Activated CD8-positive, alpha-beta memory T cell treated with anti-CD3 and anti-CD28 coated beads, Interleukin-2, amount 50 U/mL, for 4 hours (primary cell): ENCODE measurements around the gene KRT37.
"Not testable (repeated sequence)": the region's sequence is repeated elsewhere in the genome, so short reads cannot be mapped to it uniquely, and the experiment has no call there.

Experiments used
- DNase-seq: peaks from one replicate; pipeline ENCODE4 v3.0.0-alpha.2; 2020

KRT37 gene

DNA sequence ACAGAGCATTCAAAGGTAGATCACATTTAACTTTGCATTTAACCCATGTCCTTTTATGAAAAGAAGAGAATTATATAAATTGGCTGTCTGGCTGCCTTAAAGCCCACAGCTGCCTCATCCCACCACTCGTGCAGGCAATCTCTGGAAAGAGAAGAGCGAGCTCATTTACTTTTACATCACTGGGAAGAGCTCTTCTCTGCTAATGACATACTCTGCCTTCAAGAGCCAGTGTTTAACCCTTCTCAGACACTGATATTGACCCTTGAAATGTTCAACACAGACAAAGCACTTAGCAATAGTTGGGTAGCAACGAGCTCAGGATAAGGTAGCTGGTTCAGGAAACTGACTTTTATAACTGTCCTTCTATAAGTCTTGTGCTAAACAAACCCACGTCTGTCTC, 9.6 kb upstream of the KRT37 start:
- no peak for DNase-seq

DNA sequence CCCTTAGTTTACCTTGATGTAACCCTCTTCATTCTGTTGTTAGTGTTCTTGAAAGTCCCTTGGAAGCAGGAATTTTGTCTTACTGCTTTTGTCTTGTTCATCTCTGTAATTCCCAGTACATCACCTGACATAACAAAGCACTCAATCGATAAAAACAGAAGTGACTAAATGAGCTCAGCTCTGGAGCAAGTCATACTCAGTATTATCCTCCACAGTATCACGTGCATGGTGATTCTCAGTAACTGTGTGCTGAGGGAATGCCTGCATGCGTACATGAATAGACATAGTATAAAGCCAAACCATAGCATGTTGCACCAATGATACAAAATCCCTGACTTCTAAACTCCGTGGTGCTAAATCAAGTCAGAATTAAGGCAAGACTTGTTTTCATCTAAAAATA, 9.2 kb upstream of the KRT37 start:
- no peak for DNase-seq

DNA sequence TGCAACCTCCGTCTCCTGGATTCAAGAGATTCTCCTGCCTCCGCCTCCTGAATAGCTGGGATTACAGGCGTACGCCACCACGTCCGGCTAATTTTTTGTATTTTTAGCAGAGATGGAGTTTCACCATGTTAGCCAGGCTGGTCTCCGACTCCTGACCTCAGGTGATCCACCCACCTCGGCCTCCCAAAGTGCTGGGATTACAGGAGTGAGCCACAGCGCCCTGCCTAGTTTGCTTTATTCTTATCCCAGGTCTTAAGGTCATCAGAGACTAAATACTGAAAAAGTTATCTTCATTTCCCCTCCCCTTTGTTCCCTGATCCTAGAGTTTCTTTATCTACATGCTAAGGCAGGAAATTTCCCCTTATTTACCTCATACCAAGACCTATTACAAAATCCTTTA, 6.0 kb upstream of the KRT37 start:
- not testable (repeated sequence) for DNase-seq

DNA sequence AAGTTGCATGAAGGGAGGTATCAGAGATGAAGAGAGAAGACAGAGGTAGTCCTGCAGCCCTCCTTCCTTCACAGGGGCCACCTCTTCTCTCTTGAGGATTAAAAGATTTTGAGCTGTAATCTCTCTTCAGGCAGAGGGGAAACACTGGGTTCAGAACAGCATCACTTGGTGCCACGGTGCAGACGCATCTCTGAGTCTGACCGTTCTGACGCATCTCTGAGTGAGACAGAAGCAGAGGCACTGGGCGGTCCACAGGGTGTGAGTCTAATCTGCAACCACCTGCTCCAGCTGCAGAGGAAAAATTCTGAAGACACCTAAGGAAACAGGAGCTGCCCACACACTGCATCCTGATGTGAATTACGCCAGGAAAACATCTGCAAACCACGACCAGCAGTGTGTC, 5.3 kb upstream of the KRT37 start:
- DNase-seq: no peak

DNA sequence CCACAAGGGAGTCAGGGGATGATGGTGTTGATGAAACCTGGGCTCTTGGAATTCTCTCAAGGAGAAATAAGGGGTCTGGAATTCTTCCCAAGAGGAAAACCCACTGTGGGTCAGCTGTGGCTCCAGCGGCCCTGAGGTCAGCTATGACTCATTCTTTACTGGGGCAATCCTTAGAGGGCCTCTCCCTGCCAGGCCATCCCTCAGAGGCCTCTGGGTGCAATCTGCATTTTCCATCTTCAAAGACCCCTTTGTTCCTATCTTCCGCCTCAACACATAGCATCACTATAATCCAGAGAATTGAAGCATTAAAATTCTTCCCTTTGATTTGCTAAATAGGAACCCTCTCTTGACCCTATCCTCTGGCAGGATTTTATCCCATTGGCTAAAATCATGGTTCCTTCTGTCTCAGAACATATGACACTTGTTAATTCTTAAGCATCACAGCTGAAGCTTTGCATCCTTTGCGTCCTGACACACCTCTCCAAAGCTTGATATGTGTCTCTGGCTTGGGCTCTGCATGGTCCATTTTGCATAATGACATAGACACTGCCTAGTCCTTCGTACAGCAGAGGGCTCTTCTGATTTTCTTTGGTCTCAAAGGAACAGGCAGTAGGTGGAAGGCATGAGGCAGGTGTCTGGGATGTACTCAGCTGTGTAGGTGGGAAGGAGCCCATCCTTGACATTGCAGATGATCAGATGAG, 4.4 kb upstream of the KRT37 start:
- no peak for DNase-seq

DNA sequence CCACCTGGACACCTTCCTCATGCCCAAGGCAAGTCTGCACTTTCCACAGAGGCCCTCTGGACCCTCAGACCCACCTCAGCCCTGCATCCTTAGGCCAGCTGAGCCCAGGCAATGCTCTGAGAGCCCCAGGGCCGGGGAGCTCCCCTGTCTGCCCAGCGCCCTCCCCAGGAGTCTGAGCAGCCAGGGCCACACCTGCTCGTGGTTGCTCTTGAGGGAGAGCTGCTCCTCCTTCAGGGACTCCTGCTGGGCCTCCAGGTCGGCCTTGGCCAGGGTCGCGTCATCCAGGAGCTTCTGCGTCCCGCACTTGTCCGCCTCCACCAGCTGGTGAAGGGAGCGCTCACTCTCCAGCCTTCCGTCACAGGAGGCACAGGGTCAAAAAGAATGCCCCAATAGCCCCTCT, 1.8 kb downstream of the KRT37 start:
- DNase-seq: not testable (repeated sequence)

DNA sequence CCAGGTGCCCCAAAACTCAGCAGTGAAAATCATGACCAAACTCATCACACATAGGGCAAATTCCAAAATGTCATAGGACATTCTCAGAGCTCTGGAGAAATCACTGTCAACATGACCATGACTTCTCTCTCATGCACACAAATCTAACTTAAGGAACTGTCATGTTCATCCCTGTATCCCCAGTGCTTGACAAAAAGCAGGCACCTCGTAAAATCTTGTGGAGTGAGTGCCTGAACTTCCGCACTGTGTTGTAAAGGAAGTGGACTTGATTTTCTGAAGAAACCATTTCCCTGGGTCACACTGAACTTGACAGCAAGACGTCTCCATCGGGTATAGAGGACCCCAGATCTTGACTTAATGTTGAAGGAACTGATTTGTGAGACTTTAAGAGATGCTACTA, 2.8 kb downstream of the KRT37 start:
- DNase-seq: no peak

DNA sequence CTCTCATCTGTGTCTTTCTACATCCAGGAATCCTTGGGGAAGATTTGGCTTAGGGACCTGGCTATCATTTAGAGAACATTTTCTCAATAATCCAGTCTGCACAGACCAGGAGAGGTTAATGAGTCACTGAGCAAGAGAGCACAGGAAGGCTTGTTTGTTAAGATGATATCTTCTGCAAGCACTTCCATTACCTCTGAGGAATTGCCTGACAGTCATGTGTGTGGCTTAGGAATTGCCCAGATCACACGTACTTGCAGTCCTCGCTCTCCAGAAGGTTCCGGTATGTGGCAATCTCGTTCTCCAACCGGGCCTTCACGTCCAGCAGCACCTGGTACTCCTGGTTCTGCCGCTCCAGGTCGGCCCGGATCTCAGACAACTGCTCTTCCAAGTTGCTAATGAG, 3.3 kb downstream of the KRT37 start:
- DNase-seq: no peak

DNA sequence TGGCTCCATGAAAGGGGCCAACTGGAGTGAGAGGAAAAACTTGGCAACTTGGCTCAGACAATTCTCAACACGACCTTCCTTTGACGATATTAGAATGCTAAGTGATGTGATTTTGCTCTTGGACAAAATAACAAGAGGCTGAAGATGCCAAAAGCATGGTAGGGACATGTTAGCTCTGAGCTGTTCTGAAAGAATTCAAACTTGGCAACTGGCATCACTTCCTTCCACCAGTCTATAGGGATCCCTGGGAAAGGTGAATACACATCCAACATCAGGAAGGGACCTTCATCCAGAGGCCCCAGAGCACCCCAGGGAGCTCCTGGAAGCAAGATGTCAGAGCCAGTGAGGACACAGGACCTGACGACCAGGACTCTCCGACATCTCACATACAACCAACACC, 4.3 kb downstream of the KRT37 start:
- DNase-seq: no peak

DNA sequence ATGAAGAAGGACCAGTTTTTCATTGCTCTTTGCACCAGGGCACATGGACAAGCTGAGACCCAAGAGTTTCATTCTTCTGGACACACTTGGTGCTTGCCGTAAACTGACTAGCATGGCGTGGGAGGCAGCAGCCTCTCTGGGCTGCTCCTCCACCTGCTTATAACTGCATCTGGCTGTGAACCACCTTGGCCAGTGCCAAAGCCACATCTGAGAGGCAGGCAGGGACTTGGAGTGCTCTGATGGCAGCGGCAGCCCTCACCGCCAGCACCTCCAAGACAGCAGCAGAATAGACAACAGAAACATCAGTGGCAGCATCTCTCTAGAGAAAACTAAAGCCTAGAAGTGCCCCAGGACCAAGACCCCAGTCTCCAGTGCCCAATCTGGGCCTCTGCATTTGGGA, 4.7 kb downstream of the KRT37 start:
- DNase-seq: no peak

DNA sequence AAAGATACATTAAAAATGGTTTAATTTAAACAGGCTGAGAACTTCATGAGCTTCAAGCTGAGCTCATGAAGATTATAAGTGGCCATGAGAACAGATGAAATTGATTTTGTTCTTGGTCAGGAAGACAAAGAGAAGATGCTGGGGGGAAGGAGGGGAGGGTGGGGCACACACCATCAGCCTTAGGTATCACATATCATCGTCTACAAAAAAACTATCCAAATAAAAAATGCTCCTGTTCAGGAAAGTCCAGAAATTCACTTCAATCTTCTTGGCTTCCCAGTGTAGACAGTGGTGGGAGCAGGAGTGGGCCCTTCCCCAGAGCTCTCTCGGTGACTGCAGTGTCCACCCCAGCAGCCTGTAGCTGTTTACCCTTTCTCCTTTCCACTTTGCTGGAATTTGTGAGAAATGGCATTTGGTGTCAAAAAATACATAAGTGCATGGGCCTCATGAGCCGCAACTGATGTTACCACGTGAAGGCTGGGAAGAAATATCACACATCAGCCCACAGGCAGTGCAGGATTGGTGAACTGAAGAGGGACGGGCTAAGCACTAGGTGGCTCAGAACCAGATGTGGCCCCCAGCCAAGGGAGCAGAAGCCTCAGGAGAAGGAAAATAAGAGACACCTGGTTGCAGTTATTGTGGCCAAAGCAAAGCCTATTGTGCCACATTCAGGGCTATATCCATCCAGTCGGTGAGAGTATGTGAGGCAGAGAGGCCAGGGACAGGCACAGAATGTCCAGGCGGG, 6.1 kb downstream of the KRT37 start:
- no peak for DNase-seq

DNA sequence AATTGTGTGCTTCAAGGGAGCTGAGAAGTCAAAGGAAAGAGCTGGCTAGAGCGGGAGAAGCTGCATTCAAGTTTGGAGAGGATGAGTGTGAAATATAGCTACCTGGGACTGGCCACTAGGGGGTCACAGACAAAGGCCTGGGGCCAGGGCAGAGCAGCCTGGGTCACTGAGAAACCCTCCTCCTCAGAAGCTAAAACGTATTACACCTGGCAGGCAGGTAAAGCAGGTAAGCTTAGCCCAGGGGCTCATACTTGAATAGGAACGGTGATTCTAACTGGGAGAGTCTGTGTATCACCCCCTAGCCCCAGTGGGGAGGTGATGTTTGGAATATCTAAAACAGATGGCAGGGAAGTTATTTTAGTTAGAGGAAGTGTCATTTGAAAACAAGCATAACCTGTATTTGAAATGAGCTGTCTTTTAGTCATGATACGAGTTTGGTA, 6.8 kb downstream of the KRT37 start:
- no peak for DNase-seq

DNA sequence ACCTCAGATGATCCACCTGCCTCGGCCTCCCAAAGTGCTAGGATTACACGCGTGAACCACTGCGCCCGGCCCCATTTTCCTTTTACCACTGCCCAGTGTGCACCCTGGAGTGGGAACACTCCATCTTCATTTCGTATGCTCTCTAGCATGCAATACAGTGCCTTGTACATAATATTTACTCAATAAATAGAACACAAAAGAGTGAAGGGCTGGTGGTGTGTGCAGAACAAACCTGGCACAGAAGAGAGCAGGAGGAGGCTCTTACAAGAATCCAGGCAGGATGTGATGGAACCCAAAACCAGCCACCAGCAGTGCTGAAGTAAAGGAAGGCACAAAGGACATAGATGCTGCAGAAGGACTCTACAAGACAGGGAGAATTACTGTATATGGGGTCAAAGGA, 7.3 kb downstream of the KRT37 start:
- DNase-seq: no peak

DNA sequence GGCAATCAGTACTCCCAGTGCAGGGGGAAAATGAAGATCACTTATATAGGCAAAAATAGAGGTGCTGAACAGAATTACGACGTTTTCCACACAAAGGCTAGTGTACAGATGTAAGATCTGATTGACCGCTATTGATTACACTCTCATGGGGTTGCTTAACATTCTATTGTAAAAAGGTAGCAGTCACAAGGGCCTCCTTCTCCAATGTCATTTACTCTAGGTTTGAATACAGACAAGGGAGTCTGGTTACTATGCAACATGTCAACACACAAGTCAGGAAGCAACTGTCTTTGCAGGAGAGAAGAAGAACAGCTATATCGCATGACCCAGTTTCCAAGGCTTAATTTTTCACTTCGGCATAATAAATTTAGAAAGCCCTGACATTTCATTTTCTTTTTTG, 7.9 kb downstream of the KRT37 start:
- DNase-seq: no peak

DNA sequence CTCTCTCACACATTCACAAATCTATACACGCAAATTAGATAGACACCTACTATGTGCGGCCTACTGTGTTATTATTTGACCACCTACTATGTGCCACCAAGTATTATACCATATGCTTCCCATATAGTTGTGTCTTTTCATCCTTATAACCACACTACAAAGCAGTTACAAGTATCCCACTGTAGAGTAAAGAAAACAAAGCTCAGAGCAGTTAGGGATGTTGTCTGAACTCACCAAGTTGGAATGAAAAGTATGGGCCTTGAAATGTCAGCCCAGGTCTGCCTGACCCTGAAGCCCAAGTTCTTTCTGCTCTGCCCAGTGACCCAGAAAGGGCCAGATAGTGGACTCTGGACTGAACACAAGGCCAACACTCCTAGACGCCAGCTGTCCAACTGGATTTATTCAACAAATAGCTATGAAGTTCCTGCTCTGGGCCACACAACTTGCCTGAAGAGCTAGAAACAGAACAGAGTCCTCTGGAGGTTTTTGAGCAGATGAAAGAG, 8.5 kb downstream of the KRT37 start:
- no peak for DNase-seq

DNA sequence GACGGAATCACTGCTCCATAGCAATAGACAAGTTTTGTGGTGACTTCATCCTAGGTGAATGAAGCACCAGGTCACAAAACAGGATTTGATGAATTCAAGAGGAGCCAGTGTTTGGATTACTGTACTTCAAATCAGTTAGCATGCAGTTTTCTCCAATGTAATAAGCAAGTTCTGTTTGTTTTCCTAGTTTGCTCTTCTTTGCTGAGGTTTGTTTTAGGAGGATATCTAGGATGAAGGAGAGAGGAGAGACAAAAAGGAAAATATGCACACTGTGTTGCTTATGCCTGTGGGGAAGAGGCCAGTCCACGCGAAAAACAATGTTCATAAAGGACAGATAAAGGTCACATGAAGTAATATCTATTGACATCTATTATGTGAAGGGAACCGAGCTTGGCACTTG, 9.0 kb downstream of the KRT37 start:
- no peak for DNase-seq

DNA sequence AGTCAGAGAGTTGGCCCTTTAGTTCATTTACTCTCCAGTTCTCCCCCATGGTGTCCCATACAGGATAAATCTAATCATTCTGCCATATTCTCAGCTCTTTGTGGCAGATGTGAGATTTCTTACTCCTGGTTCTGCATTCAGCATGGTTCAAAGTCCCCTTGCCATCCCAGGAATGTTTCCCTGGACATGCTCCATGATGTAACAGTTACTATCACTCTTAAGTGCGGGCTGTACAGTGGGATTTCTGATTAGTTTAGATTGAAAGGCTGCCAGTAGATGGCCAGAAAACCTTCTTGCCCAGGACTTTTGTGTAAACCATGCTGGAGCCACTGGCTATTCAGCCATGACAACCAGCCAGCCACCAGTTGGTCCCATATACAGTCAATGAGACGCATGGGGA, 10.4 kb downstream of the KRT37 start:
- no peak for DNase-seq

DNA sequence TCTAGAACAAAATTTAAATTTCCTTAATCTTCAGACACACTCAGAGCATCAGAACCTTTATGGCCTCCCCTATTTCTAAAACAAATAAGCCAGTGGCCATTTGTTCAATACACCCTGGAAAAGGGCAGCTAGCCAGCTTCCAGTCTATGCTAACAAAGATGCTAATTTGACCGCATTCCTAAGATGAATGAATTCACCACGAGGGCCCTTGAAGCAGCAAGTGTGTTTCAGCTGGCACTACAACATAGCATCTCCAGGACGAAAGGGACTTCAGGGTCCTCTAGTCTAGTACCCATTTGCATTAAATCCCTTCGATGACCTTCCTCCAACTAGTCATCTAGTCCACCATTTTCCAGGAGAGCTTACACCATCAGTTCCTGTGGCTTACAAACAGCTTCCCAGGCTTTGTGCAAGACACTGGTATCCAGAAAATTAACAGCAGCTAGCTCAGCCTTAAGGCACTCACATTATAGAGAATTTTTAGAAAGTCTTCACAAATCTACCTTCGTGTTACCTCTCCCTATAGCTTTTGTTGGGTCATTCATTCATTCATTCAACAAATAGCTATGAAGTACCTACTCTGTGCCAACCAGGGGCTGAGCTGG, 10.9 kb downstream of the KRT37 start:
- no peak for DNase-seq

DNA sequence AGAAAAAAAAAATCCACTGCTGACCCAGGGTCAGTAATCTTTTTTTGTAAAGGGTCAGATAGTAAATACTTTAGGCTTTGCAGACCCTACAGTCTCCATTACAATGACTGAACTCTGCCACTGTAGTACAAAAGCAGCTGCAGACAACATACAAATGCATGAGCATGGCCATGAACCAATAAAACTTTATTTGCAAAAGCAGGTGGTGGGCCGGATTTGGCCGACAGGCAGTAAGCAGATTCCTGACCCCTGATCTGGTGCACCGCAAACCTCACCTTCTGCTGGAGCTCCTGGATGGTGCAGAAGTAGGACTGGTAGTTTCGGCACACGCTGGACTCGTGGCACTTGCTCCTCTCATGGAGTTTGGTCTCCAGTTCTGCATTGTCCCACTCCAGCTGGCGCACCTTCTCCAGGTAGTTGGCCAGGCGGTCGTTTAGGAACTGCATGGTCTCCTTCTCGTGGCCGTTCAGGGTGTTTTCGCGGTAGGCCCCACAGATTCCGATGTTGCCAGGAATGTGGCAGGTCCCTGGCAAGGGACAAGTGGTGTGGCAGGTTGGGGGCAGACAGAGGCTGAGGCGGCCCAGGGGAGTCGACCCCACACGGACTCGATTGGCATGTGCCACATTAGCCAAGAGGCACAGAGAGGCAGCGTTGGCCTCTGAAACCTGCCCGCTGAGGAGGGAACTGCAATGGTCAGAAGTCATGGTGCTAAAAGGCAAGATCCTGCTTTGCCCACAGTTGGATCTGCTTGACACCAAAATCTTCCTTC, 13.1 kb downstream of the KRT37 start:
- DNase-seq: no peak

DNA sequence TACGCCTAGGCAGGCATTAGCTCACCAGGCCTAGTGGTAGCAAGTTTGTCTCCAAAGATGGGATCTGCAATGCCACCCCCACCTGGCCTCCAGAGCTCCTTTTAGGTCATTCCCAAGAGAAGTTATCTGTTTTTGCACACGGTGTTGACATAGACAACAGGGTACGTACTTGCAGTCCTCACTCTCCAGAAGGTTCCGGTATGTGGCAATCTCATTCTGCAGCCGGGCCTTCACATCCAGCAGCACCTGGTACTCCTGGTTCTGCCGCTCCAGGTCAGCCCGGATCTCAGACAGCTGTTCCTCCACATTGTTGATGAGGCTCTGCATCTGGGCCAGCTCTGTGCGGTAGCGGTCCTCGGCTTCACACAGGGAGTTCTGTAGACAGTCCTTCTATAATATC, 17.2 kb downstream of the KRT37 start:
- no peak for DNase-seq

DNA sequence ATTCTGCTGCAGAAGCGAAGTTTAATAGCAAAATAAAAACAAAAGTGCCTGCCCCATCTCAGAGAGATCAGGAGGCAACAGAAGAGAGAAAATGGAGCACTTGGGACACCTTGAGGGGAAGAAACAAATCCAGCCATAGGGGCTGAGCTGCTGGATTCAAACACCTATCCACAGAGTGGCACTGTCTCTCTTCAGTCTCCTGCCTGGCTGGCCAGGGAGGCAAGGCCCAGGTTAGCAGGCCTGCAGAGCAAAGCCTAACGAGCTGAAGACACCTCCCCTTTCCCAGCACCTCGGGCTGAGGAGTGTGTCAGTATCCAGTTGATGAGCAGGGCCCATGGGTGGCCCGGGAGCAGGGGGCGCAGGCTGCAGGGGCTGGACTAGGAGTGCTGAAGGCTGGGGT, 18.2 kb downstream of the KRT37 start:
- DNase-seq: no peak

DNA sequence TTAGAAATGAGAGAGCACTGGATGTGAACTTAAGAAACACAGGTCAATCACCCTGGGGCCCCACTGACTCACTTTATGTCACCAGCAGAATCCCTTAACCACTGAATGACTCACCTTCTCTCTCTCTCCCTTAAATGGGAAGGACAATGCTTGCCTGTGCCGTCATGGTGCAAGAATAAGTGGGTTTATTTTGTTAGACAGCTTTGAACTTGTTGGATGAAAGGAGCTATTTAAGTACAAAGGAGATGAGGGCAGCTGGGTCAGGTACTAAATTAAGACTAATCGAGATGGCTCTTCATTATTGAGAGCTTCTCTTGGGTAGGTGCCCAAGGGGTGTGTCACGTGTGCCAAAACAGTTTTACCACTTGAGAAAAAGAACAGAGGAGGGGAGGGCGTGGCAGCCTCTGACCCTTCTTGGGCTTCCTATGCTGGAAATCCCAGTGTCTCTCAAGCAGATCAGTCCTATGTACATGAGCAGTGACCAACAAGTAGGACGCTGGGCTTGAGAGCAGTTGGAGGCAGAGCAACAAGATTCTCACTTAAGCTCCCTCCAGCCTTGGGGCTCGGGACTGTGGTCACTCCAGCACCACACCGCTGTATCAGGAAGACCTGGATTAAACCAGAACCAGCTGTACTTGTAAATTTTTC, 20.2 kb downstream of the KRT37 start:
- DNase-seq: peak; percentile 23
